Neural cell (in vitro differentiated cells): ENCODE data around the gene PGM5. TPM values are rescaled to one million over a fixed set of nuclear protein-coding genes. Genes with fewer than 3 reads are reported as not detected.

ENCODE experiments used
- H2AFZ ChIP-seq: fragments of 200-600, 300-800 bp; sonication (generic), shearing (Covaris generic); 2 replicates; pipeline ENCODE4 v1.6.0; 2014; ENCODE audit warnings: low read depth, mild to moderate bottlenecking, antibody characterized with exemption, low read length, moderate library complexity
- H3F3A ChIP-seq: fragments of 200-600 bp; shearing (Covaris generic); 2 replicates; pipeline ENCODE4 v1.6.1; 2016; ENCODE audit warnings: mild to moderate bottlenecking, moderate library complexity, mixed read lengths, antibody characterized with exemption, low read length; ENCODE audit not compliant: insufficient read depth, poor library complexity, severe bottlenecking
- H3K27ac ChIP-seq: fragments of 200-600, 300-800 bp; sonication (generic), shearing (Covaris generic); 2 replicates; pipeline ENCODE4 v1.5.1; 2014; ENCODE audit warnings: mild to moderate bottlenecking, low read length, moderate library complexity
- H3K27me3 ChIP-seq: fragments of 300-800, 200-600 bp; sonication (generic), shearing (Covaris generic); 2 replicates; pipeline ENCODE4 v1.6.0; 2014; ENCODE audit warnings: mild to moderate bottlenecking, low read depth, low read length, moderate library complexity; ENCODE audit not compliant: insufficient read depth
- H3K36me3 ChIP-seq: fragments of 300-800, 200-600 bp; sonication (generic), shearing (Covaris generic); 2 replicates; pipeline ENCODE4 v1.5.1; 2014; ENCODE audit warnings: mild to moderate bottlenecking, antibody characterized with exemption, low read length, moderate library complexity; ENCODE audit not compliant: insufficient read depth
- H3K4me2 ChIP-seq: fragments of 300-800, 200-600 bp; sonication (generic), shearing (Covaris generic); 2 replicates; pipeline ENCODE4 v1.6.0; 2014; ENCODE audit warnings: mild to moderate bottlenecking, low read length
- H3K4me3 ChIP-seq: fragments of 300-800, 200-600 bp; sonication (generic), shearing (Covaris generic); 2 replicates; pipeline ENCODE4 v1.5.1; 2014; ENCODE audit warnings: mild to moderate bottlenecking, low read length, moderate library complexity
- H3K79me2 ChIP-seq: fragments of 200-600 bp; shearing (Covaris generic); replicated peaks from 2 replicates; pipeline ENCODE4 v1.6.0; 2014; ENCODE audit warnings: mild to moderate bottlenecking, low read length, moderate library complexity; ENCODE audit not compliant: insufficient read depth
- H3K9ac ChIP-seq: fragments of 300-800, 200-600 bp; sonication (generic), shearing (Covaris generic); 2 replicates; pipeline ENCODE4 v1.6.1; 2016; ENCODE audit warnings: mild to moderate bottlenecking, low read length, mixed read lengths
- H3K9me2 ChIP-seq: fragments of 200-600 bp; shearing (Covaris generic); 2 replicates; pipeline ENCODE4 v1.6.1; 2016; ENCODE audit warnings: mild to moderate bottlenecking, low read length, mixed read lengths; ENCODE audit not compliant: insufficient read depth
- H3K9me3 ChIP-seq: fragments of 200-600, 300-800 bp; sonication (generic), shearing (Covaris generic); 2 replicates; pipeline ENCODE4 v1.6.1; 2016; ENCODE audit warnings: mild to moderate bottlenecking, mixed run types, low read length, moderate library complexity, mixed read lengths
- H4K20me1 ChIP-seq: fragments of 200-600 bp; shearing (Covaris generic); 2 replicates; pipeline ENCODE4 v1.6.1; 2016; ENCODE audit warnings: mild to moderate bottlenecking, mixed run types; ENCODE audit not compliant: insufficient read depth
- EP300 ChIP-seq: fragments of 450-650 bp; conservative IDR thresholded peaks from 2 replicates; pipeline ENCODE4 v1.6.1; 2014; ENCODE audit warnings: antibody characterized with exemption, mild to moderate bottlenecking, moderate library complexity; ENCODE audit not compliant: poor library complexity, severe bottlenecking
- EZH2 ChIP-seq: fragments of 200-600, 300-800 bp; shearing (Covaris generic), sonication (generic); IDR thresholded peaks from 2 replicates; pipeline ENCODE4 v1.6.1; 2014; ENCODE audit warnings: antibody characterized with exemption, low read length, borderline replicate concordance, mild to moderate bottlenecking; ENCODE audit not compliant: insufficient read depth, poor library complexity, severe bottlenecking
- MXI1 ChIP-seq: fragments of 450-650 bp; conservative IDR thresholded peaks from 2 replicates; pipeline ENCODE4 v1.6.1; 2014; ENCODE audit warnings: antibody characterized with exemption, mild to moderate bottlenecking; ENCODE audit not compliant: poor library complexity, severe bottlenecking
- POLR2AphosphoS5 ChIP-seq: IDR thresholded peaks from 2 replicates; pipeline ENCODE4 v1.6.1; 2012
- RAD21 ChIP-seq: fragments of 450-650 bp; conservative IDR thresholded peaks from 2 replicates; pipeline ENCODE4 v1.6.1; 2014; ENCODE audit warnings: antibody characterized with exemption, mild to moderate bottlenecking, moderate library complexity
- SMC3 ChIP-seq: fragments of 450-650 bp; conservative IDR thresholded peaks from 2 replicates; pipeline ENCODE4 v1.6.1; 2014; ENCODE audit warnings: antibody characterized with exemption, mild to moderate bottlenecking, moderate library complexity; ENCODE audit not compliant: poor library complexity
- TAF1 ChIP-seq: IDR thresholded peaks from 2 replicates; pipeline ENCODE4 v1.6.1; 2012; ENCODE audit warnings: low read depth
- polyA plus RNA-seq: library from polyadenylated mRNA; depleted of rRNA; stranded (reverse); fragments of >200 nt; gene quantifications from 2 replicates; pipeline ENCODE4 v1.2.3, GENCODE V29; 2014
- TF ChIP-seq, protein P1 (sequence below): fragments of 450-650 bp; IDR thresholded peaks from 2 replicates; pipeline ENCODE4 v1.5.1; 2014; ENCODE audit warnings: antibody characterized with exemption, mild to moderate bottlenecking, moderate library complexity; ENCODE audit not compliant: poor library complexity, severe bottlenecking
- TF ChIP-seq, protein P2 (sequence below): IDR thresholded peaks from 2 replicates; pipeline ENCODE4 v1.6.1; 2012; ENCODE audit warnings: borderline replicate concordance

PGM5 gene
- polyA plus RNA-seq, 1 donor from 2014 or later = not detected

DNA sequence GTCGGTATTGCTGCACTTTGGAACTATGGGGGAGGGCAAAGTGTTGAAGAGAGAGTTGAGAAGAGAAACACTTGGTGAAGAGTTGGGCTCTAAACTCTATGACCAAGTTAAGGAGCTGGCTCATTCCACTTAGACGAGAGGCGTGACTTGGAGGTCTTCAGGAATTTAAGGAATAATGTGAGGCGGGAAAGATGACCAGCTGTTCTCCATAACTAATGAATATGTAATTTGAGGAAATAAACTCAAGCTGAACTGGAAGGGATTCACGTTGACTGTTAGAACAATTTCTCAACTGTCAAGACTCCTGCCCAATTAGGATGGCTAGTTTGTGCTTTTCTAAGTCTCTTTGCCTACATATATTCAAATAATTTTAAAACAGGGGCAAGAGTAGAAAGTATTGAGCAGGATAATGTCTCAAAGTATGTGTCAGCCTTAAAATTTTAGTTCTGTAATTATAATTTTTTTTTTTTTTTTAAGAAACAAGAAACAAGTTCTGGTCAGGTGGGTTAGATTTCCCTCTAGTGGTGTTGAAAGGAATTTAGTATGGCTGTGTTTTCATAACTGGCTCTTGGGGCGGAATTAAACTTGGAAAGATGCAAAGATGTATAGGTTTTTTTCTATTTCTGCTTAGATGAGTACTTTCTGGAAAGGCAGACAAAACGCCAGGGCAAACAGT is 150.9 kb downstream of the PGM5 start:
- Histone ChIP-seq H4K20me1 (no peaks in the 10 kb centered on the region), H3F3A (no peaks in the 10 kb centered on the region), H3K27me3 (no peaks in the 10 kb centered on the region), H3K27ac (no peak overlapping the region), H3K9me2 (no peaks in the 10 kb centered on the region), H3K4me2 (no peak overlapping the region), H3K79me2 (no peaks in the 10 kb centered on the region), H3K9me3 (no peaks in the 10 kb centered on the region), H3K4me3 (no peak overlapping the region), H3K9ac (no peak overlapping the region), H3K36me3 (no peaks in the 10 kb centered on the region), H2AFZ (no peak overlapping the region)
- TF ChIP-seq EZH2 = no peak
- peak; percentile 52 for TF ChIP-seq RAD21
- TF ChIP-seq, protein P1, sequence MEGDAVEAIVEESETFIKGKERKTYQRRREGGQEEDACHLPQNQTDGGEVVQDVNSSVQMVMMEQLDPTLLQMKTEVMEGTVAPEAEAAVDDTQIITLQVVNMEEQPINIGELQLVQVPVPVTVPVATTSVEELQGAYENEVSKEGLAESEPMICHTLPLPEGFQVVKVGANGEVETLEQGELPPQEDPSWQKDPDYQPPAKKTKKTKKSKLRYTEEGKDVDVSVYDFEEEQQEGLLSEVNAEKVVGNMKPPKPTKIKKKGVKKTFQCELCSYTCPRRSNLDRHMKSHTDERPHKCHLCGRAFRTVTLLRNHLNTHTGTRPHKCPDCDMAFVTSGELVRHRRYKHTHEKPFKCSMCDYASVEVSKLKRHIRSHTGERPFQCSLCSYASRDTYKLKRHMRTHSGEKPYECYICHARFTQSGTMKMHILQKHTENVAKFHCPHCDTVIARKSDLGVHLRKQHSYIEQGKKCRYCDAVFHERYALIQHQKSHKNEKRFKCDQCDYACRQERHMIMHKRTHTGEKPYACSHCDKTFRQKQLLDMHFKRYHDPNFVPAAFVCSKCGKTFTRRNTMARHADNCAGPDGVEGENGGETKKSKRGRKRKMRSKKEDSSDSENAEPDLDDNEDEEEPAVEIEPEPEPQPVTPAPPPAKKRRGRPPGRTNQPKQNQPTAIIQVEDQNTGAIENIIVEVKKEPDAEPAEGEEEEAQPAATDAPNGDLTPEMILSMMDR = peak; percentile 57
- TF ChIP-seq MXI1 = no peak
- peak; percentile 46 for TF ChIP-seq SMC3
- no peak for TF ChIP-seq TAF1

DNA sequence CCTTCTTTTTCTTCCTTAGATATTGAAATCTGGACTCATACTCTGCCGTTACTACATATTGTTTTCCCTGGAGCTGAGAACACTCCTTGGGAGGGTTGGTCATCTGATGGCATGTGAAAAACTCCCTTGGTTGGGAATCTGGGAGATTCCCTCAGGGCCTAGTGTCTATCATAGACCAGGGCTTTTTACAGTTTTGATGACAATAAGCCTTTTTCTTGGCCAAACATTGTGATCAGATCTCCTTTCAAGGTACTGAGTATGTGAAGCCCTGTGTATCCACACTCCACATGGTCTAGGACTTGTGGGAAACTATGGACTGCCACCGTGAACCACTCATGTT is 151.4 kb downstream of the PGM5 start:
- no peak overlapping the region for H3K9ac ChIP-seq
- H3F3A ChIP-seq = no peaks in the 10 kb centered on the region
- no peaks in the 10 kb centered on the region for H4K20me1 ChIP-seq
- no peaks in the 10 kb centered on the region for H3K27me3 ChIP-seq
- no peaks in the 10 kb centered on the region for H3K9me2 ChIP-seq
- no peak overlapping the region for H3K4me2 ChIP-seq
- no peaks in the 10 kb centered on the region for H3K9me3 ChIP-seq
- no peak for TF ChIP-seq MXI1
- no peak for TF ChIP-seq POLR2AphosphoS5
- TF ChIP-seq SMC3 = no peak
- TF ChIP-seq, protein P1 = no peak
- no peak for TF ChIP-seq EZH2
- H3K36me3 ChIP-seq = no peaks in the 10 kb centered on the region
- no peak overlapping the region for H3K27ac ChIP-seq
- no peaks in the 10 kb centered on the region for H3K79me2 ChIP-seq
- no peak overlapping the region for H3K4me3 ChIP-seq
- H2AFZ ChIP-seq = no peak overlapping the region

DNA sequence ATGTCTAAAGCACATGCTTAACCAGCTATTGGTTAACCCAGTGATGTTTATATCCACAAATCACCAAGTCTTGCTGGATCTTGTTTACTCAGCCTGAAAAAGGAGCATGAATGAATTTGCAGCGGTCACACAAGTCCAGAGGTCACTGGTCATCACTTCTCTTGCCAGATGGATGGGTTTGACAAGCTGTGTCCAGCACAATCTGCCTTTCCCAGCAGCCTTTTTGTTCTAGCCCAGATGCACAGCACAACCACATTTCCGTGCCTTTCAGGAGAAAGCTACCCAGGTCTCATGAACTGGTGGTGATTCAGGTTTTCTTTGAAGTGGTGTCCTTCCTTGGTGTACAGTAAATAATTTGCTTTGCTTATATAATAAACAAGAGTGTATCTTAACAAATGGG is 152.1 kb downstream of the PGM5 start:
- TF ChIP-seq, protein P2, sequence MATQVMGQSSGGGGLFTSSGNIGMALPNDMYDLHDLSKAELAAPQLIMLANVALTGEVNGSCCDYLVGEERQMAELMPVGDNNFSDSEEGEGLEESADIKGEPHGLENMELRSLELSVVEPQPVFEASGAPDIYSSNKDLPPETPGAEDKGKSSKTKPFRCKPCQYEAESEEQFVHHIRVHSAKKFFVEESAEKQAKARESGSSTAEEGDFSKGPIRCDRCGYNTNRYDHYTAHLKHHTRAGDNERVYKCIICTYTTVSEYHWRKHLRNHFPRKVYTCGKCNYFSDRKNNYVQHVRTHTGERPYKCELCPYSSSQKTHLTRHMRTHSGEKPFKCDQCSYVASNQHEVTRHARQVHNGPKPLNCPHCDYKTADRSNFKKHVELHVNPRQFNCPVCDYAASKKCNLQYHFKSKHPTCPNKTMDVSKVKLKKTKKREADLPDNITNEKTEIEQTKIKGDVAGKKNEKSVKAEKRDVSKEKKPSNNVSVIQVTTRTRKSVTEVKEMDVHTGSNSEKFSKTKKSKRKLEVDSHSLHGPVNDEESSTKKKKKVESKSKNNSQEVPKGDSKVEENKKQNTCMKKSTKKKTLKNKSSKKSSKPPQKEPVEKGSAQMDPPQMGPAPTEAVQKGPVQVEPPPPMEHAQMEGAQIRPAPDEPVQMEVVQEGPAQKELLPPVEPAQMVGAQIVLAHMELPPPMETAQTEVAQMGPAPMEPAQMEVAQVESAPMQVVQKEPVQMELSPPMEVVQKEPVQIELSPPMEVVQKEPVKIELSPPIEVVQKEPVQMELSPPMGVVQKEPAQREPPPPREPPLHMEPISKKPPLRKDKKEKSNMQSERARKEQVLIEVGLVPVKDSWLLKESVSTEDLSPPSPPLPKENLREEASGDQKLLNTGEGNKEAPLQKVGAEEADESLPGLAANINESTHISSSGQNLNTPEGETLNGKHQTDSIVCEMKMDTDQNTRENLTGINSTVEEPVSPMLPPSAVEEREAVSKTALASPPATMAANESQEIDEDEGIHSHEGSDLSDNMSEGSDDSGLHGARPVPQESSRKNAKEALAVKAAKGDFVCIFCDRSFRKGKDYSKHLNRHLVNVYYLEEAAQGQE = no peak
- TF ChIP-seq, protein P1 = no peak
- TF ChIP-seq RAD21 = no peak
- TF ChIP-seq EP300 = no peak
- no peak for TF ChIP-seq SMC3
- no peak for TF ChIP-seq EZH2
- TF ChIP-seq MXI1 = no peak
- no peak for TF ChIP-seq TAF1
- TF ChIP-seq POLR2AphosphoS5 = no peak
- Histone ChIP-seq H3K9ac (no peak overlapping the region), H3K4me3 (no peak overlapping the region), H3K9me3 (no peaks in the 10 kb centered on the region), H4K20me1 (no peaks in the 10 kb centered on the region), H3K9me2 (no peaks in the 10 kb centered on the region), H3K36me3 (no peaks in the 10 kb centered on the region), H3K4me2 (no peak overlapping the region), H3K79me2 (no peaks in the 10 kb centered on the region), H3F3A (no peaks in the 10 kb centered on the region), H2AFZ (no peak overlapping the region), H3K27me3 (no peaks in the 10 kb centered on the region), H3K27ac (no peak overlapping the region)
